IMR-90 (cell line): ENCODE data around the gene GRAMD1B. TPM values are rescaled to one million over a fixed set of nuclear protein-coding genes. Genes with fewer than 3 reads are reported as not detected.

ENCODE experiments used
- ATAC-seq: fragments of 200-7000 bp; cut with Tn5 transposase; 2 replicates; pipeline ENCODE4 v1.9.1; 2020; ENCODE audit warnings: low read depth, mild to moderate bottlenecking, moderate library complexity
- BruUV-seq: library from RNA; stranded (reverse); fragments of 400-500 nt; replicated peaks from 2 replicates; lab custom pipeline; 2021; lab: Mats Ljungman, UMichigan
- CTCF ChIA-PET: fragments of 300-600 bp; formaldehyde crosslinking; extraction: SDS; loops from one replicate; lab custom pipeline; 2021; ENCODE audit warnings: antibody characterized with exemption; lab: Yijun Ruan, JAX
- POLR2A ChIA-PET: fragments of 300-600 bp; sonication (Branson Sonifier 250); formaldehyde crosslinking; loops from one replicate; lab custom pipeline; 2022; ENCODE audit warnings: antibody characterized with exemption; ENCODE audit not compliant: unreplicated experiment; lab: Charles Lee
- DNase-seq: peaks from one replicate; pipeline ENCODE4 v3.0.0; 2013
- H2AFZ ChIP-seq: replicated peaks from 2 replicates; pipeline ENCODE3; 2013; ENCODE audit warnings: low read length, mild to moderate bottlenecking; ENCODE audit not compliant: poor library complexity
- H2AK5ac ChIP-seq: 2 replicates; pipeline ENCODE4 v1.6.1; 2013; ENCODE audit warnings: low read depth, low read length, inconsistent platforms
- H2AK9ac ChIP-seq: replicated peaks from 2 replicates; pipeline ENCODE3; 2013; ENCODE audit warnings: mild to moderate bottlenecking, low read depth, low read length, moderate library complexity; ENCODE audit not compliant: poor library complexity
- H2BK120ac ChIP-seq: 2 replicates; pipeline ENCODE4 v1.6.1; 2013; ENCODE audit warnings: low read depth, low read length, inconsistent platforms
- H2BK15ac ChIP-seq: 3 replicates; pipeline ENCODE4 v1.6.1; 2013; ENCODE audit warnings: low read depth, low read length, inconsistent platforms
- H2BK20ac ChIP-seq: 2 replicates; pipeline ENCODE4 v1.6.1; 2013; ENCODE audit warnings: low read depth, mild to moderate bottlenecking, inconsistent platforms, low read length, moderate library complexity
- H2BK5ac ChIP-seq: 2 replicates; pipeline ENCODE4 v1.6.1; 2013; ENCODE audit warnings: mild to moderate bottlenecking, low read depth, low read length, inconsistent platforms; ENCODE audit not compliant: poor library complexity, severe bottlenecking
- H3K14ac ChIP-seq: replicated peaks from 2 replicates; pipeline ENCODE4 v1.6.1; 2013; ENCODE audit warnings: low read depth, low read length, inconsistent platforms
- H3K18ac ChIP-seq: 2 replicates; pipeline ENCODE4 v1.6.1; 2013; ENCODE audit warnings: low read depth, low read length, control low read depth
- H3K23ac ChIP-seq: 2 replicates; pipeline ENCODE4 v1.6.1; 2013; ENCODE audit warnings: low read depth, low read length, inconsistent platforms
- H3K27ac ChIP-seq: 2 replicates; pipeline ENCODE4 v1.5.1; 2013; ENCODE audit warnings: mild to moderate bottlenecking, control low read depth, low read length; ENCODE audit not compliant: insufficient read depth
- H3K27me3 ChIP-seq: 2 replicates; pipeline ENCODE4 v1.6.1; 2013; ENCODE audit warnings: low read length; ENCODE audit not compliant: control insufficient read depth, insufficient read depth
- H3K36me3 ChIP-seq: 2 replicates; pipeline ENCODE4 v1.6.1; 2013; ENCODE audit warnings: low read length, mixed read lengths; ENCODE audit not compliant: control insufficient read depth, insufficient read depth
- H3K4ac ChIP-seq: 2 replicates; pipeline ENCODE4 v1.6.1; 2013; ENCODE audit warnings: low read depth, low read length, inconsistent platforms
- H3K4me1 ChIP-seq: 2 replicates; pipeline ENCODE4 v1.6.1; 2013; ENCODE audit warnings: low read length, mixed read lengths; ENCODE audit not compliant: control insufficient read depth, insufficient read depth
- H3K4me2 ChIP-seq: 2 replicates; pipeline ENCODE4 v1.6.1; 2013; ENCODE audit warnings: low read depth, mild to moderate bottlenecking, control low read depth, low read length, moderate library complexity
- H3K4me3 ChIP-seq: 2 replicates; pipeline ENCODE4 v1.5.1; 2013; ENCODE audit warnings: low read depth, mild to moderate bottlenecking, control low read depth, low read length, moderate library complexity; ENCODE audit not compliant: insufficient read depth
- H3K56ac ChIP-seq: 2 replicates; pipeline ENCODE4 v1.6.1; 2013; ENCODE audit warnings: low read length, inconsistent platforms; ENCODE audit not compliant: insufficient read depth; ENCODE audit errors: extremely low read depth
- H3K79me1 ChIP-seq, 2 experiments: 2 replicates each; pipeline ENCODE4 v1.6.1; 2013; ENCODE audit warnings: low read length in 2 of 2, inconsistent platforms in 1 of 2, low read depth in 1 of 2
- H3K9ac ChIP-seq: 2 replicates; pipeline ENCODE4 v1.6.1; 2013; ENCODE audit warnings: low read depth, low read length, control low read depth
- H3K9me1 ChIP-seq: 2 replicates; pipeline ENCODE4 v1.6.1; 2013; ENCODE audit warnings: low read length, inconsistent platforms; ENCODE audit not compliant: insufficient read depth
- H3K9me3 ChIP-seq: 2 replicates; pipeline ENCODE4 v1.6.1; 2013; ENCODE audit warnings: low read length; ENCODE audit not compliant: control insufficient read depth, insufficient read depth
- H4K20me1 ChIP-seq: 2 replicates; pipeline ENCODE4 v1.6.1; 2013; ENCODE audit warnings: low read length, inconsistent platforms; ENCODE audit not compliant: insufficient read depth
- H4K5ac ChIP-seq: 2 replicates; pipeline ENCODE4 v1.6.1; 2013; ENCODE audit warnings: mild to moderate bottlenecking, low read depth, low read length, control low read depth
- H4K8ac ChIP-seq, 2 experiments: 2 replicates each; pipeline ENCODE4 v1.6.1; 2013; ENCODE audit warnings: low read depth in 2 of 2, low read length in 2 of 2, control low read depth in 1 of 2, inconsistent platforms in 1 of 2
- H4K91ac ChIP-seq: 2 replicates; pipeline ENCODE4 v1.6.1; 2013; ENCODE audit warnings: low read depth, low read length, inconsistent platforms; ENCODE audit not compliant: insufficient read depth
- CEBPB ChIP-seq: IDR thresholded peaks from 2 replicates; pipeline ENCODE4 v1.6.1; 2012; ENCODE audit warnings: low read depth, low read length, improper control_type of control experiment
- CHD1 ChIP-seq: IDR thresholded peaks from 2 replicates; pipeline ENCODE4 v1.6.1; 2012; ENCODE audit warnings: low read depth, low read length, improper control_type of control experiment
- FOS ChIP-seq: fragments of 150-350 bp; IDR thresholded peaks from 2 replicates; pipeline ENCODE4 v1.6.1; 2016; ENCODE audit warnings: low read depth, low read length
- MXI1 ChIP-seq: IDR thresholded peaks from 2 replicates; pipeline ENCODE4 v1.6.1; 2012; ENCODE audit warnings: low read depth, mild to moderate bottlenecking, low read length, moderate library complexity, borderline replicate concordance
- RAD21 ChIP-seq: IDR thresholded peaks from 2 replicates; pipeline ENCODE4 v1.6.1; 2012; ENCODE audit warnings: low read length, improper control_type of control experiment
- WGBS, 2 experiments: methylation state at CpG; one replicate each; pipeline versions ENCODE4 v1.1.5 to v1.1.7; 2013; ENCODE audit warnings: missing lambda C conversion rate in 2 of 2; ENCODE audit not compliant: insufficient read length in 1 of 2; ENCODE audit errors: extremely low coverage in 2 of 2; 5-methylcytosine and 5-hydroxymethylcytosine counted together
- dilution Hi-C: fragments of 300-500 bp; cut with HindIII; formaldehyde crosslinking; loops from one replicate; pipeline ENCODE4 v1.14.3; 2018; ENCODE audit warnings: low sequenced_read_pairs; ENCODE audit not compliant: unreplicated experiment
- in situ Hi-C: fragments of 300-500 bp; cut with MboI; formaldehyde crosslinking; loops from 3 replicates; pipeline ENCODE4 v1.14.3; 2019; ENCODE audit warnings: low sequenced_read_pairs, inconsistent platforms, mixed read lengths
- intact Hi-C: fragments of 100-400 bp; cut with micrococcal nuclease; formaldehyde crosslinking; loops from 2 replicates; pipeline ENCODE4 v1.10.0; 2022
- polyA plus RNA-seq, 3 experiments: library from polyadenylated mRNA; depleted of rRNA; stranded (reverse); fragments of >200 nt; gene quantifications; 2 replicates each; pipeline ENCODE4 v1.2.3, GENCODE V29; 2012; ENCODE audit warnings: low replicate concordance in 1 of 3
- total RNA-seq: library from RNA; depleted of rRNA; stranded (reverse); fragments of >200 nt; gene quantifications from 2 replicates; pipeline ENCODE4 v1.2.3, GENCODE V29; 2012

The GRAMD1B gene
- total and polyA plus RNA-seq, 2 of the 4 experiments (the other 2 are of a cell fraction), result 7.1 to 7.2 TPM

DNA sequence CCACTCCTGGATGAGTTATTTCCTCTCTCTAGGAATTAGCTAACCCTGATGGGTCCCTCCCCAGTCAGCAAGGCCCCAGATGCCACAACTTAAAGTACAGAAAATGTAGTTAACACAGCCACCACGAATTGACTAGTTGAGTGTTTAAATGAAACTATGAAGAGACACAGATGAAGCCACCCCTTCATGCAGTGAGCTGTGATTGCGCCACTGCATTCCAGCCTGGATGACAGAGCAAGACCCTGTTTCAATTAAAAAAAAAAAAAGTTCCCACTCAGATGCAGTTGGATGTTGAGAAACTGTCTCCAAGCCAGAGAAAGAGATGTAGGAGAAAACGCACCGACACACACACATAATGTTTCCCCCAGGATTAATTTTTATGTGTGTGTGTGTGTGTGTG lies 171.1 kb downstream of the GRAMD1B start:
- no peak overlapping the region for H2BK15ac ChIP-seq
- H3K36me3 ChIP-seq, result peaks cover 7% of the 10 kb centered on the region
- no peak overlapping the region for H2BK120ac ChIP-seq
- peak overlapping the region; percentile 2 for H2AK9ac ChIP-seq
- POLR2A ChIA-PET, result no interaction called here
- WGBS, 2 experiments, result no CpG with 5 or more reads among the region's 4 CpGs
- intact Hi-C loops, result loop anchor here (1.0 kb wide), 1 partner anchor 15 kb away; no protein-coding TSS in a partner anchor
- H4K5ac ChIP-seq, result no peak overlapping the region
- H3K9me1 ChIP-seq, result peaks cover 13% of the 10 kb centered on the region
- H2AK5ac ChIP-seq, result no peak overlapping the region
- DNase-seq, result peak; percentile 73
- H3K56ac ChIP-seq, result no peak overlapping the region
- peaks cover 8% of the 10 kb centered on the region for H3K4me1 ChIP-seq
- no peak overlapping the region for H2BK5ac ChIP-seq
- no peak overlapping the region for H3K4me2 ChIP-seq
- in situ Hi-C loops, result no loop called here
- no peak overlapping the region for H4K8ac ChIP-seq
- no peak overlapping the region for H4K91ac ChIP-seq
- no peak overlapping the region for H3K18ac ChIP-seq
- CTCF ChIA-PET, result no interaction called here
- no peak overlapping the region for H3K4me3 ChIP-seq
- no peak overlapping the region for H3K14ac ChIP-seq
- BruUV-seq, result no TSS peak
- H3K4ac ChIP-seq, result no peak overlapping the region
- no peaks in the 10 kb centered on the region for H3K79me1 ChIP-seq
- H2AFZ ChIP-seq, result no peak overlapping the region
- peak; percentile 91 for ATAC-seq
- peak overlapping the region; percentile 43; the same call in 1 of the 2 replicates for H3K27ac ChIP-seq
- H2BK20ac ChIP-seq, result no peak overlapping the region
- no peak overlapping the region for H3K23ac ChIP-seq
- no peak overlapping the region for H3K9ac ChIP-seq
- H3K9me3 ChIP-seq, result no peaks in the 10 kb centered on the region
- dilution Hi-C loops, result no loop called here
- H3K27me3 ChIP-seq, result no peaks in the 10 kb centered on the region
- no peaks in the 10 kb centered on the region for H4K20me1 ChIP-seq
- no peak for TF ChIP-seq FOS
- TF ChIP-seq MXI1, result no peak
- TF ChIP-seq CHD1, result no peak
- no peak for TF ChIP-seq RAD21
- TF ChIP-seq CEBPB, result peak; percentile 98
